ENCODE measurements around the gene PGGT1B.
A peak's percentile ranks its signal among the peaks of the same experiment; 100 is the strongest.

The PGGT1B gene

DNA sequence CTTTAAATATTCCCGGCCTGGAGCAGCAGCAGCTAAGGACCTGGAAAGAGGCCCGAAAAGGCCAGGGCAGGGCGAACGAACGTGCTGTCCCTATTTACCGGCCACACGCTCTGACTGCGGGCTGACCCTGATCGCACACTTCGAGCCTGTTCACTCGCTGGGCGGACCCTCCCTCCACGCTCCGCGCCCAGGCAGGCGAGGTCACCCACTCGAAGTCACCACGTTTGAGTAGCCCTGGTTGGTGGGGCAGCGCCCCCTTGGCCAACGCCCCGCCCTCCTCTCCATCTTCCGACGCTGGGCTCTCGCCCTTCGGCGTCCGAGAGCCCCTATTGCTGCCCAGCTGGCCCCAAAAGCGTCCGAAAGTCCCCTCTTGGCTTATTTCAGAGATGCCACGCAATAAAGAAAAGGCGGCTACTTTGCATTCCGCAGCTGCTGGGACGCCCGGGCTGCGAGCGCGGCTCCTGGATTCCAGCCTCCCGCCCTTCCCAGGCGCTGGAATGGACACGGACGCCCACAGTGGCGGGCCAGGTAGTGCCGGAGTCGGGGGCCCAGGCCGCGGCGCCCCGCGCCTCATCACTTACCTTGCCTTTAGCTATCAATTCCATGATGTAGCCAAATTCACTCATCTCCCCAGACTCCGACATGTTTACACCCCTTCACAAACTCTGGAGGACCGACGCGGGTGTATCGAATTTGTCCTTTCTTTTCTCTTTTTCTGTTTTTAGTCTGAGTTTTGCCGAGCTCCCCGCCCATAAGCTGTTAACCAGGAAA, 83.1 kb downstream of the PGGT1B start:
- no peak for DNase-seq

- DNase-seq: no peak
Measured at GRCh38 chr5:115179030-115179393, 83.7 kb downstream of the PGGT1B start.

GRCh38 chr5:115170929-115171510, 91.7 kb downstream of the PGGT1B start:
- DNase-seq: no peak

- no peak for DNase-seq
Measured at GRCh38 chr5:115170134-115170928, 92.3 kb downstream of the PGGT1B start.

GRCh38 chr5:115169487-115170133, 93.1 kb downstream of the PGGT1B start, which contains the start of gene TRIM36:
TSS of gene TRIM36 (minus strand) at chr5:115169908. CDS start at chr5:115169634, 274 bp downstream.
- peak; percentile 90 for DNase-seq

GRCh38 chr5:115168829-115169486, 93.7 kb downstream of the PGGT1B start:
- no peak for DNase-seq

GRCh38 chr5:115166744-115167393, 95.8 kb downstream of the PGGT1B start:
- no peak for DNase-seq

- no peak for DNase-seq
Measured at GRCh38 chr5:115165790-115166189, 96.9 kb downstream of the PGGT1B start.

- no peak for DNase-seq
Measured at GRCh38 chr5:115160975-115161475, 101.7 kb downstream of the PGGT1B start.
